Sciatic nerve (tissue), 2 donors: Measurements from ENCODE around the gene LZTS3. TPM values are rescaled to one million over a fixed set of nuclear protein-coding genes. Genes with fewer than 3 reads are reported as not detected.
"Not testable (repeated sequence)": the region's sequence is repeated elsewhere in the genome, so short reads cannot be mapped to it uniquely, and the experiment has no call there.

Experiments
- ATAC-seq: fragments of 200-7000 bp; cut with Tn5 transposase; one replicate; pipeline ENCODE4 v1.9.1; 2020; ENCODE audit warnings: mild to moderate bottlenecking, moderate library complexity
- DNase-seq: peaks from one replicate; pipeline ENCODE4 v3.0.0-alpha.2; 2020; ENCODE audit warnings: low spot score
- intact Hi-C: fragments of 100-400 bp; cut with DNase I; formaldehyde crosslinking; loops from one replicate; pipeline ENCODE4 v1.14.2; 2022
- total RNA-seq: library from RNA; stranded (reverse); fragmentation: NEBNext Ultra II Directional; extraction: Animal tissue kit (Norgen Biotek cat#: 25700); gene quantifications from one replicate; pipeline ENCODE4 v1.2.1, GENCODE V29; 2021
- donor health status: DM: no; HTN: no; CAD: no.
- donor health status: DM: no; HTN: no; CAD: no.

The LZTS3 gene
- total RNA-seq: 10.5 TPM

DNA sequence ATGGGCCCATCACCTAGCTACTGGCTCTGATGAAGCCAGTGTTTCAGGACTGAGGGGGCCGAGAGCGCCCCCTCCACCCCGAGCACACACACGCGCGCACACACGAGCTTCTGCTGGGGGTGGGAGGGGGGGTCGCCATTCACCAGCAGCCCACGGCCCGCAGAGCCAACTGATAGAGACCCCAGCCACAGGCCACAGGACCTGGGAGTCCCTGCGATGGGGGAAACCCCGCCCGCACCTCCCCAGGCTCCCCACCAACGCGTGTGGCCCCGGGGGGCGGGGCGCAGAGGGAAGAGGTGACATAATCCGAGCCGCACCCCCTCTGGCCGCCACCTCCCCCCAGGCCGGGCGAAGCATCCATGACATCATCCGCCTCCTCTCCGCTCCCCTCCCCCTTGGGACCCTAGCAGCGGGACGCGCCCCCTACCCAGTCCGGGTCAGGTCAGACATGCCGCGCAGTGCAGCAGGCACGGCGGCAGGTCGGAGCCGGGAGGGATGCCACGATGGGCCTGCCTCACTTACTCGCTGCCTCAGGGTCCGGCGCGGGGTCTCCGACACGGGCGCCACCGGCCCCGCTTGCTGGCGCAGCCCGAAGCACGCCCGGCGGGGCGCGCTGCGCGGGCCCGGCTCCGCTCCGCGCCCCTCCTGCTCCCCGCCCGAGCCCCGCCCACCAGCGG is at the start of gene LZTS3:
LZTS3 (minus strand) TSS at position 617 of the 677 bp plus-strand sequence. CDS start 6,386 bp downstream, outside the sequence.
- ATAC-seq: peak; percentile 86
- peak; percentile 89 for DNase-seq
- intact Hi-C loops: no loop called here

DNA sequence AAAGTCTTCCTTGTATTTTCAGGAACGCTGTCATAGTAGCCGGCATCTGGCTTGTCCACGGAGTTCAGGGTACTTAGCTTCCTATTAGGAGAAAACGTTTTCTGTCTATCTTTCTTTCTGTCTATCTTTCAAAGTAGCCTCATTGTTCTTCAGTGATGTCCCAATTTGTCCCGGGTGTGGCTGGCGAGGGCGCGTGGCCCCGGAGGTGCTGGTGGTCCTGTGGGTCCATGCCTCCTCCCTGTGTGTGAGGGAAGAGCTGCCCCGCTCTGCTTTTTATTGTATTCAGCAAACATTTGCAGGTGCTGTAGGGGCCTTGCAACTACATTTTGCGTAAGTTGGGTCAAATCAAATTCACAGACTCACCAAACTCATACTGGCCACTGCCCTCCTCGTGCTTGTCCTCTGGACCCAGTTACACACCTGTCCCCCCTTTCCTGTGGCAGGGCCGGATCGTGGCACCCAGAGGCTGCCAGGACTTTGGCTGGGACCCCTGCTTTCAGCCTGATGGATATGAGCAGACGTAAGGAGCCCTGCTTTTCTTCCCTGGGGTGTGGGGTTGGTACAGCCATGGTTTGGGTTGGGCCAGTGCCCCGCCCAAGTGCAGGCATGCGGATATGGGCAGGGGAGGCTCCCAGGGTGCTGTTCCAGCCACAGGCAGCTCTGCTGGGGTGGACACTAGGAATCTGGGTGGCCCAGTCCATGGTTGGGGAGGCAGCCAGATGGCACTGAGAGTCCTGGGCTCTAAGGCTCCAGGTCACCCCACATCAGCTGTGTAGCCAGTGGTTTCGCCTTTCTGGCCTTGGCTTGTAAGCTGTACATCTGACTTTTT is 48.3 kb upstream of the LZTS3 start:
- no peak for ATAC-seq
- DNase-seq: no peak
- intact Hi-C loops: no loop called here

DNA sequence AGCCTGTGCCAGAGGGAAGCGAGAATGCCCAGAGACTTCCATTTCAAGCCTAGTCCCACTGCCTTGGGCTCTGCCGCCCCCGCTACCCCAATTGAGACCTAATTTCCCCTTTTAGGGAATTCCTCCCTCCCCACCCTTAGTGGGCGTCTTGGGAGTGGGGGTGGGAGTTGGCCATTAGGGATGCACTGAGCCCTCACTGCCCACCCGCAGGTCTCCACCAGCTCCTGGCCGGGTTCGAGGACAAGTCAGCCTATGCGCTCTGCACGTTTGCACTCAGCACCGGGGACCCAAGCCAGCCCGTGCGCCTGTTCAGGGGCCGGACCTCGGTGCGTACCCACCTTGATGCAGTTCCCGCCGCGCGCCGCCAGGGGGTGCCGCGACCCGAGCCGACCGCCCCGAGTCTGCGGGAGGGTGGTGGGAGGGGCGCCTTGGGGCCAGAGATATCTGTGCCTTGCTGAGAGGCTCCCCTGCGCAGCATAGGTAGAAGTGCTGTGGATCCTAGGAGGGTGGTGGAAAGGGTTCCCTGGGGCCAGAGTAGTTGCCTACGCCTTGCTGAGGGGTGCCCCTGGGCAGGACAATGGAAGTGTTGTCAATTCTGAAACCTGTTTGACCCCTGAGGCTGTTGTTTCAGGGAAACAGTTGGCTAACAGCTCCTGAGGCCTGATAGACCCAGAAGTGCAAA is 45.1 kb upstream of the LZTS3 start:
- intact Hi-C loops: loop anchor here (10.0 kb wide), 1 partner anchor 106 kb away; no protein-coding TSS in a partner anchor
- DNase-seq (peak; percentile 73), ATAC-seq (peak; percentile 76)

DNA sequence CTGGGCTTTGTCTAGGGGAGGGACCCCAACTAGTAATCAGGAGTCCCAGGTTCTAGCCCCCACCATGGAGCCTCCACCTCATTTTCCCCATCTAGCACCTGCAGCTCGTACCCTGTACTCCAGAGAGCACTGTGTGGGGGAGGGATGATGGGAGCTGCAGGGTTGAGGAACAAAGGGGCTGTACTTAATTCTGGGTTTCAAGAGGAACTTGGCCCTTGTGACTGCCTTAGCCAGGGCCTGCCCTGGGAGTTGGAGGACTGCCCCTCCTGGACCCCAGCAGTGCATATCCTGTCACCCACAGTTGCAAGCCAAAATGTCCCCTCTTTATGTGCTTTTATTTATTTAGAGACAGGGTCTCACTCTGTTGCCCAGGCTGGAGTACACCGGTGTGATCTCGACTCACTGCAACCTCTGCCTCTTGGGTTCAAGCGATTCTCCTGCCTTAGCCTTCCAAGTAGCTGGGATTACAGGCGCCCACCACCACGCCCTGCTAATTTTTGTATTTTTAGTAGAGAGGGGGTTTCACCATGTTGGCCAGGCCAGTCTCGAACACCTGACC is 42.1 kb upstream of the LZTS3 start:
- ATAC-seq, DNase-seq: not testable (repeated sequence)
- intact Hi-C loops: loop anchor here (10.0 kb wide), 1 partner anchor 109 kb away; no protein-coding TSS in a partner anchor

DNA sequence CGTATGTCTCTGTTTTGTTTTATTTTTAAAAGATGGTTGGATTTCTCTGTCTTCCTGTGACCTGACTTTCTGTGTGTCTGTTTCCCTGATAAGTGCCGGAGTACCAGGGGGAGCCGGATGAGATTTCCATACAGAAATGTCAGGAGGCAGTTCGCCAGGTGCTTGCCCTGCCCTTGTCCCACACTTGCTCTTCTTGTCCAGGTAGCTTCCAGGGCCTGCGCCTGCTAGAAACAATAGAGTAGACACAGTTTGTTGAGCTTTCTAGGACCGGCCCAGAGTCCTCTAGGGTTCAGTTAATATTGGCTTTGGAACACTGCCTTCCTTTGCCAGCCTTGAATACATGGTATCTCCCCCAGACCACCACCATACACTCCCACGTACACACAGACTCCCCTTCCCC is 39.9 kb upstream of the LZTS3 start:
- intact Hi-C loops: loop anchor here (10.0 kb wide), 1 partner anchor 112 kb away; no protein-coding TSS in a partner anchor
- ATAC-seq: no peak
- DNase-seq: no peak

DNA sequence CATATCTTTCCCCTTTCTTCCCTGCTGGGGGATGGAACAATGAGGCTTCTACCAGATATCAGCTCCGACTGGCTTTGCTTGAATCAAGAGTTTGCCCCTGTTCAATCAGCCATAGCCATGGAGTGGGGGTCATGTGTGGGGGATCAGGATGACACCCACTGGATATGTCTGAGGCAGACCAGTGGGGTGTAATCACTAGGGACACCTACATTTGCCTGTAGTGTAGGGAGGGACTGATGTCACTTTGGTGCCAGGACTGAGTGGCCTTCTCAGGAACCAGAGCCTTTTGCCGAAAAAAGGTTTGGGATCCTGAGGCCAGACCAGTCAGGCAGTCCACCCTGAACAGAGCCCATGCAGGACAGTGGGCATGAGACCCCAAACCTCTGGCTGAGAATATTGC is 37.0 kb upstream of the LZTS3 start:
- DNase-seq: no peak
- ATAC-seq: no peak
- intact Hi-C loops: loop anchor here (10.0 kb wide), 1 partner anchor 114 kb away; no protein-coding TSS in a partner anchor

DNA sequence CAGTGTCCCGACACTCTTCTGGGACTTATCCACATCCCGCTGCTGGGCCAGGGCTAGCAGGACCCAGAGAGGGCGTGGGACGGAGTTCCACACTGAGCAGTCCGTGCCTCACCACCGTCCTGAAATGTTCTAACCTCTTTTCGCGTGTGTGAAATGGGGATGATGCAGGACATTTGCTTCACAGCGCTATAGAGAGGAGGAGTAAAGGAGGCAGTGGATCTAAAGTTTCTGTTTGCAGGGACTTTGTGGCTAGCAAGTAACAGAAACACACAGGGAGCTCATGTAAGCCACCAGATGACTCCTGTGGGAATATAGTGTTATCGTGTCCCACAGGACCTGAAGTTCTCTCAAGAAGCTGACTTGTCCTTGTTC is 36.6 kb upstream of the LZTS3 start:
- ATAC-seq: peak; percentile 51
- no peak for DNase-seq
- intact Hi-C loops: loop anchor here (10.0 kb wide), 1 partner anchor 115 kb away; no protein-coding TSS in a partner anchor

DNA sequence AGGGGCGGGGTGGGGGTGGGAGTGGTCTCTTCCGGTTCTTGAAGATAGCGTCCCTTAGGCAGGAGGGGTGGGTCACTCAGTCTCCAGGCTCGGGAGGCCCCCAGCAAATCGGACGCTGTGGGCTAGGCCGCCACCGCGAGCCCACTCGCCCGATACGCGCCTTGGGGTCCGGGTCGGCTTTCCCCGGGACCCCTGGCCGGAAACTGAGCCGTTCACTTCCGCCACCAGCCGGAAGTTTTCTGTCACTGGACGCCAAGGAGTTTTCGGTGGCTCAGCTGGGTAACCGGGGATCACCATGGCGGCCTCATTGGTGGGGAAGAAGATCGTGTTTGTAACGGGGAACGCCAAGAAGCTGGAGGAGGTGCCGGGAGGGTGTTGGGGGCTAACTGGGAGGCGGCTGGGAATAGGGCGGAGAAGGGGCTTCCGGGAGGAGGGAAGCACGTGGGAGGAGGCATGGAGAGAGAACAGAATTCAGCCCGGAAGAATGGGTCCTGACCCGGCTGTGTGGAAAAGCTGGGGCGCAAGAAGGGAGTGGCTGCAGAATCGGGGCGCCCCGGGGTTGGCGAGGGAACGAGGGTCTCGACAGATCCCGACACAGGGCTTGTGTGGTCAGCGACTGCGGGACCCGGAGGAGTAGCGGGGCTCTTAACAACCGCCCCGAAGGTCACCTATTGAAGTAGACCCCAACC is 36.1 kb upstream of the LZTS3 start, which contains the start of gene ITPA:
ITPA (plus strand) TSS at position 242 of the 689 bp plus-strand sequence; CDS start at position 296, 54 bp downstream.
- DNase-seq: peak; percentile 75
- intact Hi-C loops: no loop called here
- ATAC-seq: peak; percentile 65

DNA sequence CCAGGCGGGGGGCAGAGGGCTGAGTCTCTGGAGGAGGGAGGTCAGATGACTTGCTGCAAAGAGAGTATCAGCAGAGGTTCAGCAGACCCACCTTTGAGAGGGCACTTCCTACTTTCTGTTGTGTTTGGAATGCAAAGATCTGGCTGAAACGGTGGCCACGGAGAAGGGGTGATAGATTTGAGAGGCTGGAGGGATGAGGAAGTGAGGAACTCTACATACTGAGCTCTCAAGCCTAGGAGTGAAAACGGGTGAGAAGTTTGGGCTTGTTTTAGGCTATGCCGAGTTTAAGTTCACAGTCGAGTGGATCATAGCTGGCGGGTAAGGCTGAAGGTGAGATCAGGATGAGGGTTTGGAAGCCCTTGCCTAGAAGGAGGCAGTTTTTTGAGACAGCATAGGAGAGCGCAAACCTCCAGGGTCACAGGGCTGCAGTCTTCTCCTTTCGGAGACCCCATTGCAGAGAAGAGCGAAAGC is 35.5 kb upstream of the LZTS3 start:
- ATAC-seq (peak; percentile 2), DNase-seq (no peak)
- intact Hi-C loops: no loop called here

DNA sequence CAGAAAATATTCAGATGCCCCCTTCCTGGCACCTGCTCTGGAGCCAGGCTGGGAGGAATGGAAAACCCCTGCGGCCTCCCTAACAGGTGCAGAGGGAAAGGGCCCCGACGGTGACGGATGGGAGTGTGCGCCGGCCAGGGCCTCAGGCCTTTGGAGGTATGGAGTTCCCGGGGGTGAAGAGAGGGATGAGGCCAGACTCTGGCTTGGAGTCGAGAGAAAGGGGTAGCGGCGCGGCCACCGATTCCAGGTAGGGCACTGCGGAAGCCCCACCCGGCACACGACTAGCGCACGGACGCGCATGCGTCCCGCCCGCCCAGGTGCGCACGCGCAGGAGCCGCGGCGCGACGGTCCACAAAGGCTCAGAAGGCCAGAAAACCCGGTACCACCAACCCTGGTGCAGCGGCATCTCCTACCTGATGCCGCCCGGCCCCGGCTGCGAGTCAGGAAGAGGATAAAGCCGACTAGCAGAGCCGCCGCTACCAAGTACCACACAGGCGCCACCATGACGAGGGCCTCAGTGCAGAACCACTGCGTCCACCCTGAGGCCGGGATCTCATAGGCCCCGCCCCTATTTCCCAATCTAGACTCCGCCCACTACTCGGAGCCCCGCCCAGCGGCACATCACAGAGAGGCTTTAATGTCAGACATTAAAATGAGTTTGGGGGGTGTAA is 30.9 kb upstream of the LZTS3 start, which contains the start of gene DDRGK1:
DDRGK1 (minus strand) TSS at position 559 of the 671 bp plus-strand sequence; CDS start at position 504, 55 bp downstream.
- intact Hi-C loops: no loop called here
- peak; percentile 94 for DNase-seq
- peak; percentile 97 for ATAC-seq

DNA sequence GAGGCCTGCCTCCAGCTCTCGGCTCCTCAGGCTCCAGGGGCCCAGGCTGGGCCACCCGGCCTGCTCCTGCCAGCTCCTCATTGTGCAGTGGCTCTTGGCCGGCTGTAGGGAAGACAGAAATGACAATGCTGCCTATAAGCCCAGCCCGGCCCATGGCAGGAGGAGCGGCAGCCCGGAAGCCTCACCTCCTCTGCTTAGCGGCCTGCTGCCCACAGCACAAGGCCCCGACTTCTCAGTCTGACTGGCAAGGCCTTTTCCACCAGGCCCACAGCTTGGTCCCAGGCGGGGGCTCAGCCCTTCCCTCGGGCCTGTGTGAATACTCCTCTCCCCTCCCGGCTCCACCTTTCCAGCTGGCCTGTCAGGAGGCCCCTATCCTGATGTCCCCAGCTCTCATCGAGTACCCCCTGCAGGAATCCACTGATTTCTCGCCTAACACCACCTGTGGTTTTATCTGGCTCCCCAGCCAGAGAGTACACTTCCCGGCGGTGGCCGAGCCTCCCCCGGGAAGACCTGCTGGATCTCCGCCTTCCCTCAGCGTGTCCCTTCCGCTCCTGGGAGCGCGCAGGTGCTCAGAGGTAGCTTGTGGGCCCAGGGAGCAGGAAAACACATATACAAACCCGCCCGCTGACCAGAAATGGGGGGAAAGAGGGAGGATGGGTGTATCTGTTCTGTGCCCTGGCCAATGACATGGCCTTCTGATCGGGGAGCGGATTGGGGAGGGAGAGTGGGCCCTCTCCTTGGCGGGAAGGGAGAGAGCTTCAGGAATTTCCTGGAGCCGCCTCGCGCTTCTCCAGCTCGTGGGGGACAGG is 30.2 kb upstream of the LZTS3 start:
- intact Hi-C loops: no loop called here
- DNase-seq (no peak), ATAC-seq (peak; percentile 21)

DNA sequence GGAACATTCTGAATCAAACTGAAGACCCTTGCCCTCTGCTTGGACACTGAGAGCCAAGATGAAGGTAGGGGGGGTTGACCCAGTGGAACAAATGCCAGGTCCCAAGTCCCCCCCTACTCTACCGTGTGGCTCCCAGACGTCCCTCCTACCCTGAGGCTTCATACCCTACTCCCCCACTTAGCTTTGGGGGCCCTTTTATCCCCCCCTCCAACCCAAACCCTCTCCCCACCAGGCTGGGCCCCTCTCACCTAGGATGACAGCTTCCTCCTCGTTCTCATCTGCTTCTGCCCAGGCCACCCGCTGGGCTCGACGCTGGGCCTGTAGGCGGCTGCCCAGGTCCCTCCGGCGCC is 29.6 kb upstream of the LZTS3 start:
- no peak for ATAC-seq
- DNase-seq: no peak
- intact Hi-C loops: no loop called here

DNA sequence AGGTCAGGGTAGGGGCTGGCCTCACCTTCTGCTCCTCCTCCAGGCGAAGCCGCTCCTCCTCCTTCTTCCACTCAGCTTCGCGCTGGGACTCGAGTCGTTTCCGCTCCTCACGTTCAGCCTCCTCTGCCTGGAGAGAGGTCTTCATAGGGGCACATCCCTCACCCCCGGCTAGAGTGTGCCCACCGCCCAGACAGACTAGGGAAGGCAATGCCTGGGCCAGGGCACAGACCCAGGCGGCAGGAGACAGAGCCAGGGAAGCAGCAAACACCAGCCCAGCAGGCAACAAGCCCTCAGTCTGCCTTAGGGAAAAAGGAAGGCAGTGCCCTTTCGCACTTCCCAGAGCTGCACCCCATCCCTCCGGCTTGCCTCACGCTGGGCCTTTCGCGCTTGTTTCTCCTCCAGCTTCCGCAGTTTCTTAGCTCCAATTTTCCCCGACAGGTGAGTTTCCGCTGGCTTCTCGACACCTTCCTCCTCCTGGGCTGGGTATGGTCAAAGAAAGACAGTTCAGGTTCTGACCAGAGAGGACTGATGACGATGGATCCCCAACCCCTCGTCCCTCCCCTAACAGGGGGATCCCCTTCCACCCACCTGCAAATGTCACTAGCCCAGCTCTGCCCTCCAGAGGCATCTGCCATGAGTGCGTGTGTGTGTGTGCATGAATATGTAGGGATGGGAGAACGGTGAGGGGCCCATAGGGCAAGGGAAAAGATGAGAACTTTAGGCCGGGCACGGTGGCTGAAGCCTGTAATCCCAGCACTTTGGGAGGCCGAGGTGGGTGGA is 26.8 kb upstream of the LZTS3 start:
- DNase-seq (no peak), ATAC-seq (no peak)
- intact Hi-C loops: no loop called here

DNA sequence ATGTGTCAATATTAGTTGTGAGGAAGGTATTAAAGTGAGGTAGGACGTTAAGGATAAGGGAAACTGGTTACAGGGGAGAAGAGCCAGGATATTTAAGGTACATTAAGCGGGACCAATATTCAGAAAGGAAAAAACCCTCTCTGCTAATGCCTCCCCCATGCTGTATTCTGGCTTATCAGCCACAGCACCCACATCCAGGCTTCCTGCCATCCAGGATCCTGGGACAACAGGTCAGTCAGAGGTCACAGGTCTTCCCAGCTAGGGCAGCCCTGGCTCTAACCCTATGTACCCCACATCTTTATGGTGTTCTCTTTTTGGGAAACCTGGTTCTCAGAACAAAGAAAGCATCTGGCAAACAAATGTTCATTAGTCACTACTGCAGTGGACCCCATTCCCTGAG is 25.9 kb upstream of the LZTS3 start:
- no peak for DNase-seq
- ATAC-seq: no peak
- intact Hi-C loops: no loop called here

DNA sequence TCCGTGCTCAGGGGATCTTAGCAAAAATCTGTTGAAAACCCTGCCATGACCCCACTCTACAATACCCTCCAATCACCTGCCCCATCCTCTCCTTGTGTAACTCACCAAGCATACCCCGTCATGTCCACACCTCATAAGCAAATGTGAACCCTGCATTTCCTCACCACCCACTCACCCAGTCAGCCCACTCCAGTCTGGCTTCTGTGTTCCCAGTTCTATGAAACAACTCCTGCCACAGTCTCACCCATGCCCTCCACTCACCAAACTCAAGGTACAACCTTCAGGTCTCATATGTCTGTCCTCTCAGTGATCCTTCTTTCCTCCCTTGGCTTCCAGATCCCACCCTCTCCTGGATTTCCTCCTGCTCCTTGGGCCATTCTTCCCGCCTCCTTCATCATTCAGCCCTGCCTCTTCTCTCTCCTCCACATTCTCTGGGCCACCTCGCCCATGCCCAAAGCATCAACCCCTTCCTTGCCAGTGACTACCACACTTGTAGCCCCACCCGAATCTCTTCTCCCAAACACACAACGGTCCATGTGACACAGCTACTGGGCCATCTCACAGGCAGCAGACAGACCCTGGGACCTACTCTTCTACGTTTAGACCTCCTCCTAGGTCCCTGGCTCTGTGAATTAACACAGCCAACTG is 22.4 kb upstream of the LZTS3 start:
- no peak for DNase-seq
- intact Hi-C loops: no loop called here
- no peak for ATAC-seq
